Neural cell (in vitro differentiated cells): ENCODE data around the gene ITGA3.

Experiments used
- CTCF ChIP-seq: fragments of 450-650 bp; IDR thresholded peaks from 2 replicates; pipeline ENCODE4 v1.5.1; 2014; ENCODE audit warnings: antibody characterized with exemption, mild to moderate bottlenecking, moderate library complexity; ENCODE audit not compliant: poor library complexity, severe bottlenecking
- EP300 ChIP-seq: fragments of 450-650 bp; conservative IDR thresholded peaks from 2 replicates; pipeline ENCODE4 v1.6.1; 2014; ENCODE audit warnings: antibody characterized with exemption, mild to moderate bottlenecking, moderate library complexity; ENCODE audit not compliant: poor library complexity, severe bottlenecking
- EZH2 ChIP-seq: fragments of 200-600, 300-800 bp; shearing (Covaris generic), sonication (generic); IDR thresholded peaks from 2 replicates; pipeline ENCODE4 v1.6.1; 2014; ENCODE audit warnings: antibody characterized with exemption, low read length, borderline replicate concordance, mild to moderate bottlenecking; ENCODE audit not compliant: insufficient read depth, poor library complexity, severe bottlenecking
- POLR2AphosphoS5 ChIP-seq: IDR thresholded peaks from 2 replicates; pipeline ENCODE4 v1.6.1; 2012
- RAD21 ChIP-seq: fragments of 450-650 bp; conservative IDR thresholded peaks from 2 replicates; pipeline ENCODE4 v1.6.1; 2014; ENCODE audit warnings: antibody characterized with exemption, mild to moderate bottlenecking, moderate library complexity
- SMC3 ChIP-seq: fragments of 450-650 bp; conservative IDR thresholded peaks from 2 replicates; pipeline ENCODE4 v1.6.1; 2014; ENCODE audit warnings: antibody characterized with exemption, mild to moderate bottlenecking, moderate library complexity; ENCODE audit not compliant: poor library complexity
- TAF1 ChIP-seq: IDR thresholded peaks from 2 replicates; pipeline ENCODE4 v1.6.1; 2012; ENCODE audit warnings: low read depth

- TF ChIP-seq POLR2AphosphoS5 (no peak), CTCF (no peak), EZH2 (no peak), TAF1 (no peak), RAD21 (no peak), EP300 (no peak), SMC3 (no peak)
These were observed 4.8 kb upstream of the ITGA3 start for GRCh38 chr17:50051082-50051576.
